A673 (cell line): ENCODE results near the gene COPS7A. TPM values are rescaled to one million over a fixed set of nuclear protein-coding genes. Genes with fewer than 3 reads are reported as not detected.

Experiments used
- BruUV-seq: library from RNA; stranded (reverse); fragments of 400-500 nt; replicated peaks from 2 replicates; lab custom pipeline; 2021; lab: Mats Ljungman, UMichigan
- CTCF ChIA-PET: fragments of 300-600 bp; sonication (Branson Sonifier 250); formaldehyde crosslinking; loops from one replicate; lab custom pipeline; 2022; ENCODE audit warnings: antibody characterized with exemption; lab: Charles Lee
- POLR2A ChIA-PET: fragments of 300-600 bp; sonication (Branson Sonifier 250); formaldehyde crosslinking; loops from one replicate; lab custom pipeline; 2022; ENCODE audit warnings: antibody characterized with exemption; ENCODE audit not compliant: low non-redundant PET; lab: Charles Lee
- DNase-seq: peaks from one replicate; pipeline ENCODE4 v3.0.0-alpha.2; 2015; ENCODE audit warnings: low spot score
- H3K27ac ChIP-seq: fragments of 200-600 bp; sonication (generic); 2 replicates; pipeline ENCODE4 v1.5.1; 2016; ENCODE audit warnings: mixed run types, low read depth, mild to moderate bottlenecking, mixed read lengths, antibody characterized with exemption, low read length; ENCODE audit not compliant: poor library complexity, severe bottlenecking
- H3K27me3 ChIP-seq: fragments of 200-600 bp; sonication (generic); replicated peaks from 2 replicates; pipeline ENCODE4 v1.6.1; 2017; ENCODE audit warnings: mixed run types, low read depth, mild to moderate bottlenecking, mixed read lengths, antibody characterized with exemption, low read length; ENCODE audit not compliant: insufficient read depth, poor library complexity
- H3K36me3 ChIP-seq: fragments of 200-600 bp; sonication (generic); 2 replicates; pipeline ENCODE4 v1.6.1; 2016; ENCODE audit warnings: mixed run types, mild to moderate bottlenecking, mixed read lengths, antibody characterized with exemption, low read length; ENCODE audit not compliant: insufficient read depth, poor library complexity, severe bottlenecking
- H3K4me1 ChIP-seq: fragments of 200-600 bp; sonication (generic); 2 replicates; pipeline ENCODE4 v1.6.1; 2017; ENCODE audit warnings: mixed run types, mild to moderate bottlenecking, mixed read lengths, antibody characterized with exemption, low read length; ENCODE audit not compliant: insufficient read depth, poor library complexity, severe bottlenecking
- H3K4me3 ChIP-seq: fragments of 200-600 bp; sonication (generic); 2 replicates; pipeline ENCODE4 v1.5.1; 2016; ENCODE audit warnings: low read depth, mixed run types, mild to moderate bottlenecking, mixed read lengths, low read length; ENCODE audit not compliant: poor library complexity, severe bottlenecking
- H3K9me3 ChIP-seq: fragments of 200-600 bp; sonication (generic); 2 replicates; pipeline ENCODE4 v1.6.1; 2016; ENCODE audit warnings: mixed run types, low read depth, mild to moderate bottlenecking, mixed read lengths, antibody characterized with exemption, low read length; ENCODE audit not compliant: poor library complexity, severe bottlenecking
- CTCF ChIP-seq: fragments of 300-800, 200-600 bp; sonication (generic); conservative IDR thresholded peaks from 2 replicates; pipeline ENCODE4 v1.5.1; 2017; ENCODE audit warnings: low read depth, mild to moderate bottlenecking, antibody characterized with exemption, low read length, moderate library complexity, mixed read lengths
- EZH2 ChIP-seq: fragments of 200-600 bp; sonication (generic); IDR thresholded peaks from 2 replicates; pipeline ENCODE4 v1.6.1; 2017; ENCODE audit warnings: borderline replicate concordance, low read depth, mild to moderate bottlenecking, mixed read lengths, antibody characterized with exemption, low read length; ENCODE audit not compliant: poor library complexity, severe bottlenecking
- intact Hi-C: fragments of 100-400 bp; cut with micrococcal nuclease; formaldehyde crosslinking; loops from one replicate; pipeline ENCODE4 v1.10.0; 2022; ENCODE audit not compliant: unreplicated experiment
- total RNA-seq: library from RNA; stranded (reverse); gene quantifications from 2 replicates; pipeline ENCODE4 v1.2.3, GENCODE V29; 2021

COPS7A gene
- total RNA-seq, 1 experiment from 2014 or later: 67.2 TPM

DNA sequence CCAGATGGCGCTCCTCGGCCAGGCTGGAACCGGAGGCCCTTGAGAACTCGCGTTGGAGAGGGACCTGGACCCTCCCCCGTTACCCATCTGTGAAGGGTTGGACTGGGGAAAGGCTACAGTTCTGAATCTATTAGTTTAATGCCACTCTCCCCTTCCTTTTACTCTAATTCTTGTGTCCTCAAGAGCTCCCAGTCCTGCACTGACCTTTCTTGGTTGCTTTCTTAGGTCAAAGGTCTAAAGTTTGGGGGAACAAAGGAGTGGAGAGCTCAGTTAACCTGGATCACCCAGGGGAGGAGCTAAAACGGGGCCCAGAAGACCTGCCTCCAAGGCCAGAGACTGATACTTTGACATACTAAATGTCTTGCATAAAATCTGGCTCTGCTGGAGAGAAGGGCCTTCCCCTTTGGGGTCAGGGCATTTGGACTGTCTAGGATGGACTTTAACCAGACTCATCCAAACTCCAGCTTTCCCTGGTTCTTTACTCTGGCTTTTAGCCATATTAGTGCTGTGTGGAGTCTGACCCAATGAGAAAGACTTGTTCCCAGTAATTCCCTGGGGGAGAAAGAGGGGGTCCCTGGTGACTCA lies 30.0 kb downstream of the COPS7A start:
- Histone ChIP-seq H3K9me3 (no peaks in the 10 kb centered on the region), H3K4me3 (peak overlapping the region; percentile 100), H3K27me3 (no peaks in the 10 kb centered on the region), H3K27ac (peak overlapping the region; percentile 99), H3K36me3 (peaks cover 33% of the 10 kb centered on the region), H3K4me1 (peaks cover 18% of the 10 kb centered on the region)
- no peak for DNase-seq
- ChIA-PET CTCF (interaction anchor here (0.6 to 2.5 kb wide), 11 partner anchors 10 to 119 kb away, joined by 3 to 21 read pairs (median 6); partner anchors contain the start of genes PTMS, SPSB2 and ZNF384), POLR2A (interaction anchor here (0.6 to 1.4 kb wide), 3 partner anchors 12 to 190 kb away, joined by 3 to 6 read pairs (median 3); partner anchors contain the start of genes C12orf57 and RNU7-1)
- intact Hi-C loops: loop anchor here (1.0 to 5.0 kb wide), 4 partner anchors 13 to 183 kb away; partner anchors contain the start of gene PTMS
- TF ChIP-seq EZH2: no peak
- BruUV-seq: no TSS peak

GRCh38 chr12:6754411-6754810 lies 30.6 kb downstream of the COPS7A start:
- H3K27me3 ChIP-seq: no peaks in the 10 kb centered on the region
- H3K4me3 ChIP-seq: no peak overlapping the region
- POLR2A ChIA-PET: interaction anchor here (1.1 kb wide), 1 partner anchor 189 kb away, joined by 3 read pairs; the partner anchor contains the start of genes C12orf57 and RNU7-1
- H3K27ac ChIP-seq: peak overlapping the region; percentile 99
- peaks cover 18% of the 10 kb centered on the region for H3K4me1 ChIP-seq
- intact Hi-C loops: loop anchor here (5.0 kb wide), 1 partner anchor 183 kb away; no protein-coding TSS in a partner anchor
- no peak for DNase-seq
- H3K36me3 ChIP-seq: peaks cover 27% of the 10 kb centered on the region
- CTCF ChIA-PET: interaction anchor here (0.6 to 1.5 kb wide), 6 partner anchors 18 to 118 kb away, joined by 6 to 8 read pairs (median 6); partner anchors contain the start of gene SPSB2
- TF ChIP-seq CTCF (no peak), EZH2 (no peak)
- no TSS peak for BruUV-seq
- no peaks in the 10 kb centered on the region for H3K9me3 ChIP-seq

- BruUV-seq: no TSS peak
- POLR2A ChIA-PET: no interaction called here
- no peak for DNase-seq
- Histone ChIP-seq H3K4me1 (peaks cover 10% of the 10 kb centered on the region), H3K9me3 (no peaks in the 10 kb centered on the region), H3K27ac (no peak overlapping the region), H3K4me3 (no peak overlapping the region), H3K27me3 (no peaks in the 10 kb centered on the region), H3K36me3 (no peaks in the 10 kb centered on the region)
- TF ChIP-seq EZH2: no peak
- no peak for TF ChIP-seq CTCF
- CTCF ChIA-PET: no interaction called here
- intact Hi-C loops: no loop called here
Observed at GRCh38 chr12:6757028-6757690, 33.3 kb downstream of the COPS7A start.
